GM18526 (cell line): ENCODE measurements around the gene STAMBP.

Experiments used
- POLR2A ChIP-seq: IDR thresholded peaks from 3 replicates; pipeline ENCODE4 v1.6.1; 2011; ENCODE audit not compliant: insufficient read length; ENCODE audit errors: extremely low read depth

The STAMBP gene

DNA sequence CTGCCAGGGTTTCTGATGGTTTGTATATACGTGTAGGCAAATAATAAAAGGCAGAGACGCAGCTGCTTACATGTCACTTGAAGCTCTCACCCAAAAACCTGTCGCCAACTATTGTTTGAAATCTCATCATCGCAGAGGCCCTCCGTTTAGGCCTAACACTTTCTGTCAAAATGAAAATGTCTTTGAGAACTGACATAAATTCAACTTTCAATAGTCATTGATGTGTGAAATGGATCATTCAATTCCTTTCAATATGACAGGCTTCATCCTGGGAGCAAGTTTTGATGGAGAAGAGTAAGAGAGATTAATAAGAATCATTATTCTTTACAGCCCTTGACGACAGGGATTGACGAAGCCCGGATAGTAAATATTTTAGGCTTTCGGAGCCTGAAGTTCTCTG, 66.7 kb downstream of the STAMBP start:
- TF ChIP-seq POLR2A: no peak

DNA sequence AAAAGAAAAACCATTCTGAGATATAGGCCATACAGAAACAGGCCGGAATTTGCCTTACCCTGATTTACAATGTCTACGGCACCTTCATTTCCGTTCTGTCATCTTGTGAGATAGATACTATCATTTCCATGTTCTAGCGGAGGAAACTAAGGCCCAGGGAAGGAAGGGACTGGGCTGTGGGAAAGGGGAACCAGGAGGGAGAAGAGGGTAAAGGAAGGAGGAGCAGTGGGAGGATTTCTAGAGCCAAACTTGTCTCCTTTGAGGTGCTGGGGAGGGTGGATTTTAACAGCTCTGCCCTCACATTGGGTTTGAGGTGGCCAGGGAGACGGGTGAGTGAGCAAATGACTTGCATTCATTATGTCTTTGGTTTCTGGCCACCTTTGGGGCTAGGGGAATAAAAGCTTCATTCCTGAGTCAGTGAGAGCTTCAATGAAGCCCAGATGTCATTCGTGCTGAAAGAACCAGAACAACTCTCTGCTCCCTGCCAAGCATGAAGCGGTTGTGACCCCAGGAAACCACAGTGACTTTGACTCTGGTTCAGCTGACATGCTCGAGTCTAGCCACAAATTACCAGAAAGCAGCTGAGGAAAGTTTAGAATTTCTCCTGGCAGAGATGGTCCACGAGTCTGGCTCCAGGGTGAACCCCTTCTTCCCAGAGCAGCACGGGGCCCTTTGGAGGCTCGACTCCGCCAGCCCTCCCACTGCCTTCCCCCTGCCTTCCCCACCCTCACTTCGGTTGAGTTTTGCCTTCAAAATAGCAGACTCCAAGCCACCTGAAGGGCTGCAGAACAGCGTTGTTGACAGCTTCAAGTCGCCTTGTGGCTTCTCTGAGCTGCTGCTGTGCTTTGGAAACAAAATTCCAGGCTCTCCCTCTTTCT, 67.8 kb downstream of the STAMBP start:
- no peak for TF ChIP-seq POLR2A

DNA sequence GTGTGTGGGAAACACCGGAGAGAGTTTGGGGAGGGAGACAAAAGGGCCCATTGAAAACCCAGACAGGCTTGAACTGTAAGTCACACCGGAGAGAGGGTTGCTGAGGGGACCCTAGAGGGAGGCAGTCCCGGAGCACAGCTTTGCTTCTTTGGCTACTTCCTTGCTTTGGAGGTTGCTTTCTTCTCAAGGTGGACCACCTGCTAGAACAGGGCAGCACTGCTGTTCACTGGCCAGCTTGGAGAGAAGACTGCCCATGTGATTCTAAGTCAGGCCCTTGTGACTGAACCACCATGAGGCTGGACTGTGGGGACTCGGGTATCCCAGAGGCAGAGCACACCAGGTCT, 68.5 kb downstream of the STAMBP start:
- TF ChIP-seq POLR2A: no peak

- no peak for TF ChIP-seq POLR2A
Measured at GRCh38 chr2:73897934-73898333, 69.2 kb downstream of the STAMBP start.

- no peak for TF ChIP-seq POLR2A
Measured at GRCh38 chr2:73899801-73900336, 71.1 kb downstream of the STAMBP start.

DNA sequence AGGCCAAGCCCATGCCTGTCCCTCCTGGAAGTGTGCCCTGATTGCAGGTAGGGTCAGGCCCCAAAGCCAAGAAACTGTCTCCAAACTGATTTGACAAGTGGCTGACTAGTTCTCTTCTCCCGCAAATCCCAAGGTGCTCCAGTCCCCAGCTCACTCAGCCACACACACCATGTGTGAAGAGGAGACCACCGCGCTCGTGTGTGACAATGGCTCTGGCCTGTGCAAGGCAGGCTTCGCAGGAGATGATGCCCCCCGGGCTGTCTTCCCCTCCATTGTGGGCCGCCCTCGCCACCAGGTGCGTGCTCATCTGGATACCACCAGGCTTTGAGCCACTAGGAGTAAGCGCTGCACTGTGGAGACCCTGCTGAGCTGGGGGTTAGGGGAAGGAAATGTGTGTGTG, 72.4 kb downstream of the STAMBP start:
- TF ChIP-seq POLR2A: no peak

GRCh38 chr2:73902284-73902683, 73.5 kb downstream of the STAMBP start:
- no peak for TF ChIP-seq POLR2A

DNA sequence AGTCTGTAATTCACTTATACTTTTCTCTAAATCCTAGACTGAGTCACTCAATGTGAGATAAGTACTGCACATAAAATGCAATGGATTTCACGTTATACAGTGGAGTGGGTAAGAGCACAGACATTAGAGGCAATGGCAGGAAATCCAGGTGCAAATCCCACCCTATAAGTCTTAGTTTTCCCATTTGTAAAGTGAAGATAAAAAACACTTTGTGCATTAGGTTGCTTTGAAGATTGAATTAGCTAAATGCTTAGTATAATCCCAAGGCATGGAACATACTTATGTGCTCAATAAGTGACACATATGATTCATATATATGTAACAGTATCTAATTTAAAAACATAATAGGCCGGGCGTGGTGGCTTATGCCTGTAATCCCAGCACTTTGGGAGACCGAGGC, 74.6 kb downstream of the STAMBP start:
- no peak for TF ChIP-seq POLR2A

GRCh38 chr2:73904952-73905351, 76.2 kb downstream of the STAMBP start:
- TF ChIP-seq POLR2A: no peak

DNA sequence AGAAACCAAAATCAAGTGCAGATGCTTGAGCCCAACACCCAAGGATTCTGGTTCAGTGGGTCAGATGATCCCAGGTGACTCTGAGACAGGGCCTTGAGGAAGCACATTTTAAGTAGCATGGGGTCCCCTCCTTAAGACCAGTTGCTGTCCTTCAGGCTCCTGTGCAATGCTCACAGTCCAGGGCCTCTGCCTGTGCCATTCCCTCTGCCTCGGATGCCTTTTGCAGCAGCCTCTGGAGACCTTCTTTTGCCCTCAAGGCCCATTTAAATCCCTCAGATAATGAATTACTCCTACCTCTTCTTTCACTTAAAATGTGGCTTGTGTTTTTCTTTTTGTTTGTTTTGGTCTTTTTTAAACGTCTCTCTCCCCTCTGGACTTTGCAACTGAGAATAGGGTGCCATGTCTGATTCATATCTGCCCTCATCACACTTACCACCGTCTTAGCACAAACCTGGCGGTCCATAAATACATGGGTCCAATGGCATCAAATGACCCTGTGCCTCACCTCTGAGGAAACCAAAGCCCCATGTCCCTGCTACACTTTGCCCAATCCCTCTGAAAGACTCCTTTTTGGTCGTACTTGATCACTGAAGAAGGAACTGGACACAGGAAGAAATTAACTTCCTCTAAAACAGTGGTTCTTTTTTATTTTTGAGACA, 78.2 kb downstream of the STAMBP start:
- no peak for TF ChIP-seq POLR2A

DNA sequence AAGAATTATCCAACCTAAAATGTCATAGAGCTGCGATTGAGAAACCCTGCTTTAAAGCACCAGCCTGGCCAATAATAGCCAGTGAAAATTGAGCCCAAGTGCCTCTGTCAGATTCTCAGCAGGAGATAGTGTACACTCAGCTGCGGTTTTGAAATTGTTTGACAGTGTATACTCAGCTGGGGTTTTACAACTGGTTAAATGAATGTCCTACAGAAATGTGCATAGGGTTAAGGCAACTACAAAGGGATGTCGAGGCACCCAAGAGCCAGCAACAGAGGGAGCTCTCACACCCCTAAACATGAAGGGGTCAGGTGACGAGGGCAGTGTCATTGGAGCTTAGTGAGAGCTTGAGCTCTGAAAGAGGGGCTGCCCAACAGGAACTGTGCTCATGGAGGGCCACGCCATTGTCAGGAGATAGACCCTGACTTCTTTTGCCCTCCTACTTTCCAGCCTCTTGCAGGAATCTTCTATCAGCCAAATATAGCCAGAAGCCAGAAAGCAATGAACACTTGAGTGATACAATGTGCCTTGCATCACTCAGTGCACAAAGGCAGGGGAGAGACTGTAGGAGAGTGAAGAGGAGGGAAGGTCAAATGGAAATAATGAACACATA, 79.2 kb downstream of the STAMBP start:
- no peak for TF ChIP-seq POLR2A

GRCh38 chr2:73908689-73909652, 80.2 kb downstream of the STAMBP start:
- no peak for TF ChIP-seq POLR2A

- TF ChIP-seq POLR2A: no peak
Measured at GRCh38 chr2:73910873-73911547, 82.2 kb downstream of the STAMBP start.

GRCh38 chr2:73911548-73912208, 82.9 kb downstream of the STAMBP start:
- no peak for TF ChIP-seq POLR2A

- no peak for TF ChIP-seq POLR2A
Measured at GRCh38 chr2:73913414-73914054, 84.8 kb downstream of the STAMBP start.
